ENCODE data around the gene WASL. TPM values are rescaled to one million over a fixed set of nuclear protein-coding genes. Genes with fewer than 3 reads are reported as not detected.

WASL gene
- total RNA-seq, 4 donors from 2014 or later: 42.5 to 55.9 (median 47.9) TPM

DNA sequence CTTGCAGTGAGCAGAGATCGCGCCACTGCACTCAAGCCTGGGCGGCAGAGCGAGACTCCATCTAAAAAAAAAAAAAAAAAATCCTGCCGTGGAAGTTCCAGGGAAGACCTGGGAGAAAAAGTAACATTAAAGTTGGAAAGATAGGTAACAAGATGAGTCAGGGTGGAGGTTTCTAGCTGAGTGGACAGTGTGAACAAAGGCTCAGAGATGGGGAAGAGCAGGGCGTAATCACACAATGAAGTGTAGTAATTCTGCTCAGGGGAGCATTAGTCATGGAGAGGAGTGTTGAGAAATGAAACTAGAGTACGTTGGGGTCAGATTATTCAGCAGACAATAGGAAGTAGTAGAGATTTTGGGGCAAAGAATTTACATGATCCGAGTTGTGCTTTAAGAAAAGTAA lies 21.6 kb upstream of the WASL start:
- WGBS, 2 donors (ENCODE audit: low coverage in 1 of 2): 58 to 78% methylated on average over 4 to 8 of the region's 8 CpGs
- Histone ChIP-seq H3K9me3 (no peaks in the 10 kb centered on the region), H3K27me3 (no peaks in the 10 kb centered on the region), H3K27ac (no peak overlapping the region), H3K36me3 (no peaks in the 10 kb centered on the region), H3K4me3 (no peak overlapping the region), H3K4me1 (no peaks in the 10 kb centered on the region)
- TF ChIP-seq POLR2AphosphoS5 (IDR thresholded peaks at IDR 0.05): no peak
- TF ChIP-seq, protein P1, sequence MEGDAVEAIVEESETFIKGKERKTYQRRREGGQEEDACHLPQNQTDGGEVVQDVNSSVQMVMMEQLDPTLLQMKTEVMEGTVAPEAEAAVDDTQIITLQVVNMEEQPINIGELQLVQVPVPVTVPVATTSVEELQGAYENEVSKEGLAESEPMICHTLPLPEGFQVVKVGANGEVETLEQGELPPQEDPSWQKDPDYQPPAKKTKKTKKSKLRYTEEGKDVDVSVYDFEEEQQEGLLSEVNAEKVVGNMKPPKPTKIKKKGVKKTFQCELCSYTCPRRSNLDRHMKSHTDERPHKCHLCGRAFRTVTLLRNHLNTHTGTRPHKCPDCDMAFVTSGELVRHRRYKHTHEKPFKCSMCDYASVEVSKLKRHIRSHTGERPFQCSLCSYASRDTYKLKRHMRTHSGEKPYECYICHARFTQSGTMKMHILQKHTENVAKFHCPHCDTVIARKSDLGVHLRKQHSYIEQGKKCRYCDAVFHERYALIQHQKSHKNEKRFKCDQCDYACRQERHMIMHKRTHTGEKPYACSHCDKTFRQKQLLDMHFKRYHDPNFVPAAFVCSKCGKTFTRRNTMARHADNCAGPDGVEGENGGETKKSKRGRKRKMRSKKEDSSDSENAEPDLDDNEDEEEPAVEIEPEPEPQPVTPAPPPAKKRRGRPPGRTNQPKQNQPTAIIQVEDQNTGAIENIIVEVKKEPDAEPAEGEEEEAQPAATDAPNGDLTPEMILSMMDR (IDR thresholded peaks at IDR 0.05): no peak
- no peak for TF ChIP-seq POLR2A (IDR thresholded peaks at IDR 0.05)
- no peak for TF ChIP-seq EP300 (IDR thresholded peaks at IDR 0.05)
- ATAC-seq: peak; percentile 78

DNA sequence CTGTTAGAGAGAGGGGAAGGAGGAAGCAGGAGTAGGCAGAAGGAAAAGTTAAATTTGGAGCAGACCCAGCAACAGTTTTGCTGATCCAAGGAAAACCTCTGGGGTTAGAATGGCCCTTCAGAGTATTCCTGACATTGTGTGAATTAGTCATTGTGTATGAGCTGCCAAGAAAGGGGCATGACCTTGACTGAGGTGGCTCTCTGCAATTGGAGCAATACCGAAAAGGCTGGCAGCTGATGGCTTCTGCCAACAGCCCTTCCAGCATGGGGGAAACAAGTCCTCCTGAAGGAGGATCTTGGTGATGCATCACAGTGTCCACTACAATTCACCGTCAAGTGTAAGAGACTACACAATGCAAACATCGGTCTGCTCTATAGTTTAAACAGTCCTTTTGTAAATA lies 20.6 kb upstream of the WASL start:
- peak; percentile 36 for ATAC-seq
- TF ChIP-seq POLR2AphosphoS5 (IDR thresholded peaks at IDR 0.05): no peak
- TF ChIP-seq, protein P1 (IDR thresholded peaks at IDR 0.05): no peak
- Histone ChIP-seq H3K36me3 (no peaks in the 10 kb centered on the region), H3K27ac (no peak overlapping the region), H3K4me1 (no peaks in the 10 kb centered on the region), H3K9me3 (no peaks in the 10 kb centered on the region), H3K27me3 (no peaks in the 10 kb centered on the region), H3K4me3 (no peak overlapping the region)
- 47% methylated on average over 2 of the region's 3 CpGs; no CpG with 5 or more reads in 1 of the 2 donors for WGBS, 2 donors (ENCODE audit: low coverage in 1 of 2)

DNA sequence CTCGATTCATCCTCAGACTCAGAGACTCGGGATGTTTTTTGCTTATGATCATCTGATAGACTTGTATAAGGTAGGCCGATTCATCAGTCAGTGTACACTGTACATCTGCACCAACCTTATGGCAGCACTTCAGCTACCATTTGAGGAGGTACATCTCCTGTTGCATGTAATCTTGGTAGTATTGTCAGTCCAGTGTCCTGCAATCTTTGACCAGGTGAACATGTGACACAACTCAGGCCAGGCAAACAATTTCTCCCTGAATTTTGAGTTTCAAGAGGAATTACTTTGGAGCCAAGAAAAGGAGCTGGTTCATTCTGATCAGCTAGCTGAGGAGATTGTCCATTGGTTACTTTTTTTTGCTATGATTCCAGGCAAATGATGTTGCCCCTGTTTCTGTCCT lies 19.7 kb upstream of the WASL start:
- H3K4me3 ChIP-seq: no peak overlapping the region
- no peak for ATAC-seq
- H3K36me3 ChIP-seq: no peaks in the 10 kb centered on the region
- H3K27me3 ChIP-seq: no peaks in the 10 kb centered on the region
- no peaks in the 10 kb centered on the region for H3K9me3 ChIP-seq
- H3K27ac ChIP-seq: no peak overlapping the region
- TF ChIP-seq, protein P1 (IDR thresholded peaks at IDR 0.05): no peak
- TF ChIP-seq EP300 (IDR thresholded peaks at IDR 0.05) (no peak), POLR2AphosphoS5 (IDR thresholded peaks at IDR 0.05) (no peak), POLR2A (IDR thresholded peaks at IDR 0.05) (no peak)
- 81 to 100% methylated on average over 3 of the region's 3 CpGs for WGBS, 2 donors (ENCODE audit: low coverage in 1 of 2)
- no peaks in the 10 kb centered on the region for H3K4me1 ChIP-seq

DNA sequence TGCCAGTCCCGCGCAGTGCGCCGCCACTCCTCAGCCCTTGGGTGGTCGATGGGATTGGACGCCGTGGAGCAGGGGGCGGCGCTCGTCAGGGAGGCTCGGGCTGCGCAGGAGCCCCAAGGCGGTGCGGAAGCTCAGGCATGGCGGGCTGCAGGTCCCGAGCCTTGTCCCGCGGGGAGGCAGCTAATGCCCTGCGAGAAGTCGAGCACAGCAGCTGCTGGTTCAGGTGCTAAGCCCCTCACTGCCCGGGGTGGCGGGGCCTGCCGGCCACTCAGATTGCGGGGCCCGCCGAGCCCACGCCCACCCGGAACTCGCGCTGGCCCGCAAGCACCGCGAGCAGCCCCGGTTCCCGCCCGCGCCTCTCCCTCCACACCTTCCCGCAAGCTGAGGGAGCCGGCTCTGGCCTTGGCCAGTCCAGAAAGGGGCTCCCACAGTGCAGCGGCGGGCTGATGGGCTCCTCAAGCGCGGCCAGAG lies 14.4 kb upstream of the WASL start:
- no peaks in the 10 kb centered on the region for H3K4me1 ChIP-seq
- no peaks in the 10 kb centered on the region for H3K27me3 ChIP-seq
- no peak overlapping the region for H3K27ac ChIP-seq
- H3K9me3 ChIP-seq: no peaks in the 10 kb centered on the region
- no peaks in the 10 kb centered on the region for H3K36me3 ChIP-seq
- ATAC-seq: no peak
- H3K4me3 ChIP-seq: no peak overlapping the region
- TF ChIP-seq, protein P1 (IDR thresholded peaks at IDR 0.05): no peak
- TF ChIP-seq POLR2A (IDR thresholded peaks at IDR 0.05) (no peak), EP300 (IDR thresholded peaks at IDR 0.05) (no peak)
- no CpG with 5 or more reads among the region's 43 CpGs for WGBS, 2 donors (ENCODE audit: low coverage in 1 of 2)

DNA sequence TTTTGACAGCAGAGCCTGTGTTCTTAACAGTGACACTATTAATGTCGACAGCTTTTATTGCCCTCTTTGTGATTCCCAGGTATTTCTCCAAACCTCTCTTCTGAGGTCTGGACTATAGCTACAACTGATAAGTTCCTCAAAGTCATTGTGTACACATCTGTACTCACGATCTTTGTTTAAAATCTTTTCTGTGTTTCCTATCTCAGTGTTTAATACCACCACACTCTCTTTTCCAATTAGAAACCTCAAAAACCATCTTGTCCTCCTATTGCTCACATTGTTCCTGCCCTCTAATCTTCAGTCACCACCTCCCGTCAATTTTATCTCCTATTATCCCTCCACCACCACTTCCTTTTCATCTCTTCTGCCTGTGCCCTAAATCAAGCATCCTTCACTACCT lies 12.9 kb upstream of the WASL start:
- WGBS, 2 donors (ENCODE audit: low coverage in 1 of 2): 67 to 74% methylated on average over 3 of the region's 3 CpGs
- Histone ChIP-seq H3K4me3 (no peak overlapping the region), H3K27me3 (no peaks in the 10 kb centered on the region), H3K36me3 (no peaks in the 10 kb centered on the region), H3K4me1 (no peaks in the 10 kb centered on the region), H3K9me3 (no peaks in the 10 kb centered on the region), H3K27ac (no peak overlapping the region)
- no peak for ATAC-seq
- TF ChIP-seq POLR2A (IDR thresholded peaks at IDR 0.05): no peak
- TF ChIP-seq, protein P1 (IDR thresholded peaks at IDR 0.05): no peak
- TF ChIP-seq EP300 (IDR thresholded peaks at IDR 0.05): no peak
- no peak for TF ChIP-seq POLR2AphosphoS5 (IDR thresholded peaks at IDR 0.05)
